HepG2 (cell line): ENCODE measurements around the gene BPHL. TPM values are rescaled to one million over a fixed set of nuclear protein-coding genes. Genes with fewer than 3 reads are reported as not detected.
"Not testable (repeated sequence)": the region's sequence is repeated elsewhere in the genome, so short reads cannot be mapped to it uniquely, and the experiment has no call there.

Experiments
- ATAC-seq: fragments of 200-7000 bp; cut with Tn5 transposase; 3 replicates; pipeline ENCODE4 v1.9.1; 2020; ENCODE audit warnings: mild to moderate bottlenecking, moderate library complexity
- BruUV-seq: library from RNA; stranded (reverse); fragments of 400-500 nt; replicated peaks from 2 replicates; lab custom pipeline; 2021; lab: Mats Ljungman, UMichigan
- CTCF ChIA-PET: fragments of 300-600 bp; formaldehyde crosslinking; extraction: SDS; loops from one replicate; lab custom pipeline; 2021; ENCODE audit warnings: low total read pairs, inconsistent platforms, low intra/inter-chr PET ratio; lab: Yijun Ruan, JAX
- POLR2A ChIA-PET: fragments of 350-600 bp; sonication (Branson Sonifier 250); formaldehyde crosslinking; loops from one replicate; lab custom pipeline; 2020; ENCODE audit warnings: antibody characterized with exemption, inconsistent platforms; lab: Yijun Ruan, JAX
- DNase-seq: peaks from one replicate; pipeline ENCODE4 v3.0.0-alpha.2; 2015; ENCODE audit warnings: low spot score
- FAIRE-seq: peaks from 3 replicates; lab custom pipeline; 2011; peaks lifted over from hg19 to GRCh38; lab: Jason Lieb, UNC
- H2AFZ ChIP-seq: one replicate; pipeline ENCODE4 v1.6.1; 2011; ENCODE audit warnings: low read length, inconsistent platforms
- H3K27ac ChIP-seq: fragments of 300-600 bp; 3 replicates; pipeline ENCODE4 v1.8.0; 2011; ENCODE audit warnings: mixed run types, mild to moderate bottlenecking, mixed read lengths, low read length, inconsistent platforms; ENCODE audit not compliant: insufficient read depth; ENCODE audit errors: extremely low read length
- H3K27me3 ChIP-seq, 2 experiments: fragments of 200-600 bp in 1 of 2; 2 replicates in 1 of 2; 3 replicates in 1 of 2; pipeline versions ENCODE4 v1.6.0 to v1.8.0; 2011; ENCODE audit warnings: low read length in 2 of 2, mild to moderate bottlenecking in 2 of 2, moderate library complexity in 2 of 2, inconsistent platforms in 1 of 2; ENCODE audit not compliant: insufficient read depth in 2 of 2, control insufficient read depth in 1 of 2
- H3K36me3 ChIP-seq, 2 experiments: fragments of 200-600 bp in 1 of 2; replicated peaks in 1 of 2; 2 replicates in 1 of 2; 3 replicates in 1 of 2; pipeline versions ENCODE4 v1.5.1 to v1.8.0; 2011; ENCODE audit warnings: low read length in 2 of 2, inconsistent platforms in 1 of 2; ENCODE audit not compliant: insufficient read depth in 2 of 2, control insufficient read depth in 1 of 2
- H3K4me1 ChIP-seq: 2 replicates; pipeline ENCODE4 v1.5.1; 2012; ENCODE audit warnings: low read length, inconsistent platforms; ENCODE audit not compliant: insufficient read depth
- H3K4me2 ChIP-seq: 2 replicates; pipeline ENCODE4 v1.6.0; 2011; ENCODE audit warnings: low read depth, low read length, inconsistent platforms
- H3K4me3 ChIP-seq, 3 experiments: fragments of 200-600 bp in 1 of 3; sonication (generic), shearing (Covaris generic) in 1 of 3; replicated peaks in 1 of 3; 2 replicates each; pipeline ENCODE4 v1.5.1; 2011 to 2016; ENCODE audit warnings: low read length in 3 of 3, inconsistent platforms in 2 of 3, low read depth in 2 of 3, mild to moderate bottlenecking in 2 of 3, control low read depth in 1 of 3, mixed read lengths in 1 of 3; ENCODE audit not compliant: insufficient read depth in 1 of 3
- H3K79me2 ChIP-seq: one replicate; pipeline ENCODE4 v1.6.1; 2011; ENCODE audit warnings: low read length, inconsistent platforms; ENCODE audit not compliant: insufficient read depth
- H3K9ac ChIP-seq: 2 replicates; pipeline ENCODE4 v1.6.0; 2011; ENCODE audit warnings: mild to moderate bottlenecking, low read depth, low read length, inconsistent platforms; ENCODE audit not compliant: insufficient read depth
- H3K9me3 ChIP-seq: 2 replicates; pipeline ENCODE4 v1.5.1; 2012; ENCODE audit warnings: mild to moderate bottlenecking, low read length
- H4K20me1 ChIP-seq: 2 replicates; pipeline ENCODE4 v1.6.0; 2011; ENCODE audit warnings: inconsistent platforms, mild to moderate bottlenecking, low read length, moderate library complexity; ENCODE audit not compliant: insufficient read depth
- WGBS: methylation state at CpG from one replicate; pipeline ENCODE4 v1.1.6; 2017; ENCODE audit warnings: low lambda C conversion rate; 5-methylcytosine and 5-hydroxymethylcytosine counted together
- in situ Hi-C: cut with HindIII; loops from 2 replicates; pipeline ENCODE4 v1.10.0; 2017; ENCODE audit warnings: low pct_unique_long_range_greater_than_20kb; ENCODE audit not compliant: extremely low pct_ligation_motif_present
- intact Hi-C: fragments of 100-400 bp; cut with micrococcal nuclease; formaldehyde crosslinking; loops from one replicate; pipeline ENCODE4 v1.10.0; 2022; ENCODE audit not compliant: unreplicated experiment
- polyA plus RNA-seq, 8 experiments: library from polyadenylated mRNA; depleted of rRNA in 3 of 8; stranded (reverse) in 7 of 8; unstranded in 1 of 8; fragments of >200 nt; fragmentation: Illumina TruSeq in 4 of 8; extraction: Trizol in 4 of 8; gene quantifications; 2 replicates each; pipeline versions ENCODE4 v1.2.1 to v1.2.3, GENCODE V29; 2011 to 2016; ENCODE audit warnings: low read depth in 4 of 8, missing spikeins in 1 of 8, mixed read lengths in 1 of 8; ENCODE audit not compliant: insufficient read depth in 1 of 8
- total RNA-seq, 5 experiments: library from RNA; depleted of rRNA; stranded (reverse); fragments of >200 nt; fragmentation: Illumina TruSeq; extraction: Trizol; gene quantifications; 2 replicates each; pipeline ENCODE4 v1.2.3, GENCODE V29; 2016; ENCODE audit warnings: low read depth in 1 of 5

The BPHL gene
- total and polyA plus RNA-seq, 2 of the 13 experiments (the other 11 are each of a cell fraction or from before 2014, with no cell fraction given) = 37.8 to 39.5 TPM

DNA sequence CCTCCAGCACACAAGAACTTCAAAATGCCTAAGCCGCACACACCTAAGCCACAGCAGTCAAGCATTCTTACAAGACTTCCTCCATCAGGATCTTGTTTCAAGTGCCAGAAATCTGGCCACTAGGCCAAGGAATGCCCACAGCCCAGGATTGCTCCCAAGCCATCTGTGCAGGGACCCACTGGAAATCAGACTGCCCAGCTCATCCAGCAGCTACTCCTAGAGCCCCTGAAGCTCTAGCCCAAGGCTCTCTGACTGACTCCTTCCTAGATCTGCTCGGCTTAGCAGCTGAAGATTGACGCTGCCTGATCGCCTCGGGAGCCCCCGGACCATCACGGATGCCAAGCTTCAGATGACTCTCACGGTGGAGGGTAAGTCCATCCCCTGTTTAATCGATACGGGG is 49.5 kb downstream of the BPHL start:
- CTCF ChIA-PET, H2AFZ ChIP-seq, POLR2A ChIA-PET, ATAC-seq, intact Hi-C loops, in situ Hi-C loops, H3K79me2 ChIP-seq, H3K4me3 ChIP-seq, H3K9ac ChIP-seq, H3K9me3 ChIP-seq, H3K4me2 ChIP-seq, H3K27me3 ChIP-seq, FAIRE-seq, H3K27ac ChIP-seq, DNase-seq, BruUV-seq, H3K36me3 ChIP-seq, H4K20me1 ChIP-seq: not testable (repeated sequence)
- H3K4me1 ChIP-seq = peaks cover 31% of the 10 kb centered on the region
- WGBS = 79% methylated on average over 10 of the region's 10 CpGs

DNA sequence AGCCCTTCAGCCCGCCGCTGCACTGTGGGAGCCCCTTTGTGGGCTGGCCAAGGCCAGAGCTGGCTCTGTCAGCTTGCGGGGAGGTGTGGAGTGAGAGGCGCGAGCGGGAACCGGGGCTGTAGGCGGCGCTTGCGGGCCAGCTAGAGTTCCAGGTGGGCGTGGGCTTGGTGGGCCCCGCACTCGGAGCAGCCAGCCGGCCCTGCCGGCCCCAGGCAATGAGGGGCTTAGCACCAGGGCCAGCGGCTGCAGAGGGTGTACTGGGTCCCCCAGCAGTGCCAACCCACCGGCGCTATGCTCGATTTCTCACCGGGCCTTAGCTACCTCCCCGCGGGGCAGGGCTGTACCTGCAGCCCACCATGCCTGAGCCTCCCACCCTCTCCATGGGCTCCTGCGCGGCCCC is 52.2 kb downstream of the BPHL start:
- H2AFZ ChIP-seq, H3K36me3 ChIP-seq, H3K27me3 ChIP-seq, H3K4me2 ChIP-seq, H3K9ac ChIP-seq, H3K9me3 ChIP-seq, intact Hi-C loops, FAIRE-seq, CTCF ChIA-PET, in situ Hi-C loops, H3K79me2 ChIP-seq, H3K4me3 ChIP-seq, BruUV-seq, ATAC-seq, H3K27ac ChIP-seq, DNase-seq, H4K20me1 ChIP-seq, POLR2A ChIA-PET: not testable (repeated sequence)
- WGBS = 91% methylated on average over 16 of the region's 24 CpGs
- peaks cover 22% of the 10 kb centered on the region for H3K4me1 ChIP-seq
